Lower leg skin (tissue), 3 donors: ENCODE data around the gene DYNLRB1.

Experiments used
- CTCF ChIP-seq, 3 donors: fragments of 450-650 bp; IDR thresholded peaks; one replicate each; pipeline ENCODE4 v1.5.1; 2016; ENCODE audit warnings: antibody characterized with exemption in 3 of 3, mild to moderate bottlenecking in 3 of 3, moderate library complexity in 2 of 3
- POLR2A ChIP-seq, 2 donors: fragments of 450-650 bp; IDR thresholded peaks; one replicate each; pipeline ENCODE4 v1.6.1; 2016 to 2017; ENCODE audit warnings: antibody characterized with exemption in 2 of 2, mild to moderate bottlenecking in 1 of 2, moderate library complexity in 1 of 2

GRCh38 chr20:34542439-34542838 lies 26.2 kb downstream of the DYNLRB1 start:
- no peak for TF ChIP-seq CTCF (IDR thresholded peaks at IDR 0.05)
- TF ChIP-seq POLR2A (IDR thresholded peaks at IDR 0.05), result no peak
